GM21390 (cell line): ENCODE results near the gene NEIL3.

Experiments used
- ATAC-seq: cut with Tn5 transposase; IDR thresholded peaks from one replicate; pipeline ENCODE4 v1.9.1; 2021; ENCODE audit not compliant: unreplicated experiment

NEIL3 gene

DNA sequence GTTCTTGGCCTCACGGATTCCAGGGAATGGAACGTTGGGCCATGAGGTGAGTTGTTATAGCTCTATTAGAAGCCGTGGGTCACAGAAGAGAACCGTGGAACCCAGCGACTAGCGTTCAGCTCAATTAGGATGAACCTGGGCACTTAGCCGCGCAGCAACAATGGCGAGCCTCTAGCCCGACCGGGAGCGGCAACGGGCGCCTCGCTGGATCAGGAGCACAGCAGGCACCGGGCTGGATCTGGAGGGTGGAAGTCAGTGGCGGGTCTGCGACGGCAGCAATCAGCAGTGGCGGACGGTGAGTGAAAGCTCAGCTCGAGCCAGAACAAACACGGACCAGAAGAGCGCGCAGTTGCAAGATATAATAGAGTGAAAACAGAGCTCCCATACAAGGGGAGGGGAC is 98.3 kb downstream of the NEIL3 start:
- no peak for ATAC-seq

GRCh38 chr4:177410566-177410965 is 100.9 kb downstream of the NEIL3 start:
- ATAC-seq, result no peak

GRCh38 chr4:177411996-177412395 is 102.3 kb downstream of the NEIL3 start:
- no peak for ATAC-seq
